Osteocyte (in vitro differentiated cells): ENCODE results near the gene UAP1. TPM values are rescaled to one million over a fixed set of nuclear protein-coding genes. Genes with fewer than 3 reads are reported as not detected.
"Not testable (repeated sequence)": the region's sequence is repeated elsewhere in the genome, so short reads cannot be mapped to it uniquely, and the experiment has no call there.

Source experiments
- DNase-seq: peaks from one replicate; pipeline ENCODE4 v3.0.0; 2021; ENCODE audit warnings: mixed read lengths; ENCODE audit not compliant: unreplicated experiment; ENCODE audit errors: extremely low spot score
- H3K27ac Mint-ChIP-seq: one replicate; pipeline ENCODE4 v1.8.0; 2021; ENCODE audit warnings: mild to moderate bottlenecking, mixed read lengths; ENCODE audit not compliant: unreplicated experiment
- H3K27me3 Mint-ChIP-seq: one replicate; pipeline ENCODE4 v1.8.0; 2021; ENCODE audit warnings: mixed read lengths; ENCODE audit not compliant: unreplicated experiment
- H3K36me3 Mint-ChIP-seq: one replicate; pipeline ENCODE4 v1.8.0; 2021; ENCODE audit warnings: mixed read lengths; ENCODE audit not compliant: unreplicated experiment
- H3K4me1 Mint-ChIP-seq: one replicate; pipeline ENCODE4 v1.8.0; 2021; ENCODE audit warnings: mixed read lengths; ENCODE audit not compliant: unreplicated experiment
- H3K4me3 Mint-ChIP-seq: one replicate; pipeline ENCODE4 v1.8.0; 2021; ENCODE audit warnings: mild to moderate bottlenecking, moderate library complexity, mixed read lengths; ENCODE audit not compliant: unreplicated experiment
- H3K9me3 Mint-ChIP-seq: one replicate; pipeline ENCODE4 v1.8.0; 2021; ENCODE audit warnings: mixed read lengths; ENCODE audit not compliant: unreplicated experiment
- total RNA-seq: library from RNA; stranded (reverse); gene quantifications from 2 replicates; pipeline ENCODE4 v1.2.1, GENCODE V29; 2021
- TF ChIP-seq, protein P1 (sequence below): fragments of 200-600 bp; sonication (generic); IDR thresholded peaks from 2 replicates; pipeline ENCODE4 v1.5.0; 2021; ENCODE audit warnings: antibody characterized with exemption, mild to moderate bottlenecking, moderate library complexity

The UAP1 gene
- total RNA-seq, 1 donor from 2014 or later: 30.7 TPM

DNA sequence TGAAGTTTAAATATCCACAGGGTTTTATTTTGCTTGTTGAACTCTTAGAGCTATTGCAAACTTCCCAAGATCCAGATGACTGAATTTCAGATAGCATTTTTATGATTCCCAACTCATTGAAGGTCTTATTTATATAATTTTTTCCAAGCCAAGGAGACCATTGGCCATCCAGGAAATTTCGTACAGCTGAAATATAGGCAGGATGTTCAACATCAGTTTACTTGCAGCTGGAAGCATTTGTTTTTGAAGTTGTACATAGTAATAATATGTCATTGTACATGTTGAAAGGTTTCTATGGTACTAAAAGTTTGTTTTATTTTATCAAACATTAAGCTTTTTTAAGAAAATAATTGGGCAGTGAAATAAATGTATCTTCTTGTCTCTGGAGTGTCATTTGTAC is 37.9 kb downstream of the UAP1 start:
- TF ChIP-seq, protein P1, sequence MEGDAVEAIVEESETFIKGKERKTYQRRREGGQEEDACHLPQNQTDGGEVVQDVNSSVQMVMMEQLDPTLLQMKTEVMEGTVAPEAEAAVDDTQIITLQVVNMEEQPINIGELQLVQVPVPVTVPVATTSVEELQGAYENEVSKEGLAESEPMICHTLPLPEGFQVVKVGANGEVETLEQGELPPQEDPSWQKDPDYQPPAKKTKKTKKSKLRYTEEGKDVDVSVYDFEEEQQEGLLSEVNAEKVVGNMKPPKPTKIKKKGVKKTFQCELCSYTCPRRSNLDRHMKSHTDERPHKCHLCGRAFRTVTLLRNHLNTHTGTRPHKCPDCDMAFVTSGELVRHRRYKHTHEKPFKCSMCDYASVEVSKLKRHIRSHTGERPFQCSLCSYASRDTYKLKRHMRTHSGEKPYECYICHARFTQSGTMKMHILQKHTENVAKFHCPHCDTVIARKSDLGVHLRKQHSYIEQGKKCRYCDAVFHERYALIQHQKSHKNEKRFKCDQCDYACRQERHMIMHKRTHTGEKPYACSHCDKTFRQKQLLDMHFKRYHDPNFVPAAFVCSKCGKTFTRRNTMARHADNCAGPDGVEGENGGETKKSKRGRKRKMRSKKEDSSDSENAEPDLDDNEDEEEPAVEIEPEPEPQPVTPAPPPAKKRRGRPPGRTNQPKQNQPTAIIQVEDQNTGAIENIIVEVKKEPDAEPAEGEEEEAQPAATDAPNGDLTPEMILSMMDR: no peak
- no peaks in the 10 kb centered on the region for H3K27me3 Mint-ChIP-seq

DNA sequence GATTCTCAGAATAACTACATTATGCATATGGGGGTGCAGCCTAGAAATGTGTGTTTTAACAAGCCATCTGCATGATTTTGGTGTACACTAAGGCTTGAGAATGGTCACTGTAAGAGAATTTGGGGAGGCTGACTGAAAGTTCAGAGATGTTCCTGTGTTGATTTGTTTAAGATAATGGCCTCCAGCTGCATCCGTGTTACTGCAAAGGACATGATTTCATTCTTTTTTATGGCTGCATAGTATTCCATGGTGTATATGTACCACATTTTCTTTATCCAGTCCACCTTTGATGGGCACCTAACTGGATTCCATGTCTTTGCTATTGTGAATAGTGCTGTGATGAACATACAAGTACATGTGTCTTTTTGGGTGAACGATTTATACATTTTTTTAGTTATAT is 41.6 kb downstream of the UAP1 start:
- H3K27me3 Mint-ChIP-seq, DNase-seq, H3K27ac Mint-ChIP-seq, H3K9me3 Mint-ChIP-seq, H3K4me3 Mint-ChIP-seq: not testable (repeated sequence)
- Mint-ChIP-seq H3K36me3 (peaks cover 17% of the 10 kb centered on the region), H3K4me1 (peaks cover 22% of the 10 kb centered on the region)

More for the DNA sequence above, 37.9 kb downstream of the UAP1 start:
- DNase-seq: no peak
- Mint-ChIP-seq H3K4me3 (no peak overlapping the region), H3K4me1 (peaks cover 5% of the 10 kb centered on the region), H3K9me3 (no peaks in the 10 kb centered on the region), H3K27ac (no peak overlapping the region), H3K36me3 (peaks cover 25% of the 10 kb centered on the region)

DNA sequence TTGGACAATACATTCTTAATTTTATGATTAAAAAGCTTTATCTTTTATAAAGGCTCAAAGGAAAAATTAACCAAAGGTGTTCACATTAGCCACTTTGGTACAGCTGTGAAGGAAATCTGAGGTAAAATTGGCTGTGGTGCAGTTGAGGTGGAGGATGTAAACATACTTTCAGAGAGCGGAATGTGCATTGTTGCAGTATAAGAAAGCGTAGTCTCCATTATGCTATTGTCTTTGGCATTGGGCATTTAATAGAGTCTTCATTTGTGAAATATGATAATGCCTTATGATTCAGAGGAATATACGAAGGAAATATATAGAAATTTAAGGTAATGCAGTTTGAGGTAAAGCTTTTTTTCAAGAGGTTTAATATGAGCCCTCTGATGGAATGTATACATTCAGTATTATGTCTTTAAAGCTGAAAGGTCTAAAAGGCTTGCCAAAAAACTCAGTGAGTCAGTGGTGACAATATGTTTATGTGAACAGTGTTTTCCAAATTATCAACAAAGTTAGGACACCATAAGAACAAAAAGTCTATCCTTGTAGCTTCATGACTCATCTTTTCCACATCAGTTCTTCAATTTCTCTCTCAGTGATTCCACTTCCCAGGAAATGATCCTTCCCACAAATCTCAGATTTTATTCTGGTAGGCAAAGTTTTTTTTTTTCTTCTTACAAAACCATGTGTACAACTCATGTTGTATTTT is 43.9 kb downstream of the UAP1 start:
- DNase-seq: no peak

DNA sequence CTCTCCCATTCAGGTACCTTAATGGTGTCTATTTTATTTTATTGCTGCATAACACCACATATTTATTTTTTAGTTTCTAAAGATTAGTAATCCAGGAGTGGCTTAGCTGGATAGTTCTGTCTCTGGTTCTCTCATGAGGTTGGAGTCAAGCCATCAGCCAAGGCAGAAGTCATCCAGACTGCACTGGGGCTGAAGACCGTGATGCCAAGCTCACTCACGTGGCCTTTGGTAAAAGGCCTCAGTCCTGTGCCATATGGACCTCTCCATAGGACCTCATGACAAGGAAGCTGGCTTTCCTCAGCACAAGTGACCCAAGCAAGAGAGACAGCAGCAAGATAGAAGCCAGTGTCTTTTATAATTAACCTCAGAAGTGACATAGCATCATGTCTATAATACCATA is 47.8 kb downstream of the UAP1 start:
- no peaks in the 10 kb centered on the region for H3K27me3 Mint-ChIP-seq
- no peaks in the 10 kb centered on the region for H3K9me3 Mint-ChIP-seq
- DNase-seq: no peak
- H3K36me3 Mint-ChIP-seq: no peaks in the 10 kb centered on the region
- TF ChIP-seq, protein P1: no peak
- H3K4me1 Mint-ChIP-seq: peaks cover 31% of the 10 kb centered on the region
- no peak overlapping the region for H3K27ac Mint-ChIP-seq
- no peak overlapping the region for H3K4me3 Mint-ChIP-seq

More for the DNA sequence above, 43.9 kb downstream of the UAP1 start:
- Mint-ChIP-seq H3K27ac (peak overlapping the region; percentile 83), H3K9me3 (no peaks in the 10 kb centered on the region), H3K4me3 (peak overlapping the region; percentile 4), H3K4me1 (peaks cover 22% of the 10 kb centered on the region), H3K27me3 (no peaks in the 10 kb centered on the region), H3K36me3 (peaks cover 10% of the 10 kb centered on the region)
- TF ChIP-seq, protein P1: no peak

GRCh38 chr1:162612606-162613400 is 51.3 kb downstream of the UAP1 start:
- peaks cover 9% of the 10 kb centered on the region for H3K9me3 Mint-ChIP-seq
- TF ChIP-seq, protein P1: no peak
- peaks cover 7% of the 10 kb centered on the region for H3K36me3 Mint-ChIP-seq
- no peak overlapping the region for H3K4me3 Mint-ChIP-seq
- no peaks in the 10 kb centered on the region for H3K27me3 Mint-ChIP-seq
- no peak overlapping the region for H3K27ac Mint-ChIP-seq
- peaks cover 13% of the 10 kb centered on the region for H3K4me1 Mint-ChIP-seq
- no peak for DNase-seq
